C4-2B (cell line): ENCODE results near the gene FANCD2.
A peak's percentile ranks its signal among the peaks of the same experiment; 100 is the strongest.
"Not testable (repeated sequence)": the region's sequence is repeated elsewhere in the genome, so short reads cannot be mapped to it uniquely, and the experiment has no call there.

ENCODE experiments used
- H3K27ac ChIP-seq: fragments of 450-650 bp; 2 replicates; pipeline ENCODE4 v1.5.1; 2017
- CTCF ChIP-seq: fragments of 450-650 bp; conservative IDR thresholded peaks from 2 replicates; pipeline ENCODE4 v1.5.1; 2017; ENCODE audit warnings: mild to moderate bottlenecking
- ZFX ChIP-seq: fragments of 450-650 bp; IDR thresholded peaks from 2 replicates; pipeline ENCODE4 v1.6.1; 2017

FANCD2 gene

GRCh38 chr3:10008588-10009344, 17.5 kb upstream of the FANCD2 start:
- TF ChIP-seq ZFX (no peak), CTCF (no peak)

GRCh38 chr3:10010421-10010877, 15.8 kb upstream of the FANCD2 start:
- H3K27ac ChIP-seq, result peak overlapping the region; percentile 57
- no peak for TF ChIP-seq ZFX

More at GRCh38 chr3:10008588-10009344, 17.5 kb upstream of the FANCD2 start:
- H3K27ac ChIP-seq, result peak overlapping the region; percentile 41; the same call in 1 of the 2 replicates

GRCh38 chr3:10010878-10011465, 15.3 kb upstream of the FANCD2 start:
- peak overlapping the region; percentile 57 for H3K27ac ChIP-seq
- TF ChIP-seq CTCF, result no peak
- TF ChIP-seq ZFX, result no peak

- H3K27ac ChIP-seq, result peak overlapping the region; percentile 13; the same call in 1 of the 2 replicates
- TF ChIP-seq ZFX, result no peak
- no peak for TF ChIP-seq CTCF
Observed at GRCh38 chr3:10011631-10012030, 14.6 kb upstream of the FANCD2 start.

- TF ChIP-seq ZFX, result no peak
- TF ChIP-seq CTCF, result no peak
Observed at GRCh38 chr3:10012106-10012505, 14.1 kb upstream of the FANCD2 start.

GRCh38 chr3:10015461-10015904, 10.8 kb upstream of the FANCD2 start:
- 0 out of 2 replicates have a peak overlapping the region, but pooled peaks have one; percentile 19 for H3K27ac ChIP-seq
- no peak for TF ChIP-seq ZFX
- TF ChIP-seq CTCF, result no peak

More at GRCh38 chr3:10012106-10012505, 14.1 kb upstream of the FANCD2 start:
- H3K27ac ChIP-seq, result no peak overlapping the region

GRCh38 chr3:10017636-10018292, 8.5 kb upstream of the FANCD2 start:
- no peak for TF ChIP-seq ZFX
- no peak for TF ChIP-seq CTCF
- H3K27ac ChIP-seq, result no peak overlapping the region

- not testable (repeated sequence) for H3K27ac ChIP-seq
Observed at GRCh38 chr3:10018806-10019205, 7.4 kb upstream of the FANCD2 start.
